GM12875 (cell line): ENCODE results near the gene RBM47.
"Not testable (repeated sequence)": the region's sequence is repeated elsewhere in the genome, so short reads cannot be mapped to it uniquely, and the experiment has no call there.

Source experiments
- H3K4me3 ChIP-seq: one replicate; pipeline ENCODE4 v1.5.1; 2011; ENCODE audit warnings: low read depth, low read length, control low read depth
- CTCF ChIP-seq: IDR thresholded peaks from 2 replicates; pipeline ENCODE4 v1.5.1; 2011; ENCODE audit warnings: low read depth, mild to moderate bottlenecking, control low read depth, inconsistent platforms, low read length, moderate library complexity, borderline replicate concordance; ENCODE audit not compliant: insufficient read depth

The RBM47 gene

DNA sequence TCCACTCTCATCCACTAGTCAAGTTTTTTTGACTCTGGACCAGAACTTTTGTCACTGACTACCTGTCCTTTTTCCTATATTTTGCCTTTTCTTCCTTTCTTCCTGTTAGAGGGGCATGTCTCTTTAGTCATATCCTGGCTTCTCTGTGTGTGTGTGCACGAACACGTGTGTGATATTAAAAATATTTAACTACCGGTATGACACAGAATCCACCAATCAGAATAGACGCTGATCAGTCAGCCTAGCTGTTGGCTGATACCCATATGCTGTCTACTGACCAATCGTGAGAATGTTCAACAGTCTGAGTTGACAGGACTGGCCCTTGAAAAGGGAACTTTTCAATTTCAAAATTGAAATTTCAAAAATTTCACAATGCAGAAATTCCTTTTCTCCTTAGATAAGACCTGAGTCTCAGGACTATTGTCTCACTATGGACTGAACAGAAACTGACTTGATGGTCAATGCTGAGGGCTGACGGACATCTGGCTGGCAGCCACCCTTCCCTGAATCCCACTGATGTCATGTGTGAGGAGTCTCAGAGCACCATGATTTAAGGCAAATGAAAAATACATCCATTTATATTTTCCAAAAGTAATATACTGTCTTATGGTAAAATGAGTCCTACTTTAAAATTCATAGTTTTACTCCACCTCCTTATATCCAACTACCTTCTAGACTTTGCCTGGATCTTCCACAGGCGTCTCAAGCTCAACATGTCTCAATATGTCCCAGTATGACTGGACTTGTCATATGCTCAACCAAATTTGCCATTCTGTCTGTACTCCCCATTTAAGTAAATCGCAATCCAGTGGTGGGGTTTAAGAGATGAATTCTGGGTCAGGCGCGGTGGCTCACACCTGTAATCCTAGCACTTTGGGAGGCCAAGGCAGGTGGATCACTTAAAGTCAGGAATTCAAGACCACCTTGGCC lies 216.5 kb downstream of the RBM47 start:
- H3K4me3 ChIP-seq, result no peak overlapping the region
- no peak for TF ChIP-seq CTCF

DNA sequence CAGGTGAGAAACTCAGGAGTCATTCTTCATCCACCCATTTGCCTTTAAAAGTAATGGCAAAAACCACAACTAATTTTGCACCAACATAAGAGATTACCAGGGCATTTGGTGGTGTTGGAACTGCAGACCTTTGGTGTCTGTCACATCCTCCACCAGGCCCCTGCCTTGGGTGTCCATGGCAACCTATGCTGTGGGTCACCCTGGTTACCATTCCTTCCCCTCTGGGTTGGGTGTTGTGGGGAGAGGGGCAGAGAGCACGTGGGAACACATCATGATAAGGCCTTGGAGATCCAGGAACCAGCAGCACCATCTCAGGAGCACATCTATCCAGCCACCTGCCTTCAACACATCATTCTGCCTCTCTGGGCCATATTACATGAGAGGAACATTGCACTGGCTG lies 217.3 kb downstream of the RBM47 start:
- no peak for TF ChIP-seq CTCF
- no peak overlapping the region for H3K4me3 ChIP-seq

DNA sequence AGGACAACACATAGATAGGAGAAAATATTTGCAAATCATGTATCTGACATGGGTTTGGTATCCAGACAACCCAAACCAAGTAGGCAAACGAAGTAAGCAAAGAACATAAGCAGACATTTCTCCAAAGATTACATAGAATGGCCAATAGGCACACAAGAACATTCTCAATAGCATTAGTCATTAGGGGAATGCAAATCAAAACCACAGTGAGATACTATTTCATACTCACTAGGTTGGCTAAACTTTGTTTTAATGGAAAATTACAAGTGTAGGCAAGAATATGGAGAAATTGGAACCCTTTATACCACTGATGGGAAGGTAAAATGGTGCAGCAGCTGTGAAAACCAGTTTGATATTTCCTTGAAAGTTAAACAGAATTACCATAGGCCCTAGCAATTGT lies 219.8 kb downstream of the RBM47 start:
- no peak for TF ChIP-seq CTCF
- no peak overlapping the region for H3K4me3 ChIP-seq

DNA sequence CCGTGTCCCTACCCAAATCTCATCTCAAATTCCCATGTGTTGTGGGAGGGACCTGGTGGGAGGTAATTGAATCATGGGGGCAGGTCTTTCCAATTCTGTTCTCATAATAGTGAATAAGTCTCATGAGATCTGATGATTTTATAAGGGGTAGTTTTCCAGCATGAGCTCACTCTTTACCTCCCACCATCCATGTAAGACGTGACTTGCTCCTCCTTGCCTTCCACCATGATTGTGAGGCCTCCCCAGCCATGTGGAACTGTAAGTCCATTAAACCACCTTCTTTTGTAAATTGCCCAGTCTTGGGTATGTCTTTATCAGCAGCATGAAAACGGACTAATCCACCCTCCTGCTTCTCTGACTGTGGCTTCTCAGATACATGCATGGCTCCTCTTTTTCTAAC lies 222.2 kb downstream of the RBM47 start:
- not testable (repeated sequence) for H3K4me3 ChIP-seq

DNA sequence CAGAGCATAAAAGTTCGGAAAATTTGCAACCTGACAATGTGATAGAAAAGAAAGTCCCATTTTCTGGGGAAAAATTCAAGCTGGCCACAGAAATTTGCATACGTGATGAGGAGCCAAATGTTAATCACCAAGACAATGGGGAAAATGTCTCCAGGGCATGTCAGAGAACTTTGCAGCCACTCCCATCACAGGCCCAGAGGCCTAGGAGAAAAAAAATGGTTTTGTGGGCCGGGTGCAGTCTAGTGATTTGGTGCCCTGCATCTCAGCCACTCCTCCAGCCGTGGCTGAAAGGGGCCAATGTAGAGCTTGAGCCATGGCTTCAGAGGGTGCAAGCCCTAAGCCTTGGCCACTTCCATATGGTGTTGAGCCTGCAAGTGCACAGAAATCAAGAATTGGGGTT lies 223.3 kb downstream of the RBM47 start:
- no peak for TF ChIP-seq CTCF
- no peak overlapping the region for H3K4me3 ChIP-seq

GRCh38 chr4:40405193-40405592 lies 224.5 kb downstream of the RBM47 start:
- TF ChIP-seq CTCF, result no peak
- H3K4me3 ChIP-seq, result no peak overlapping the region

DNA sequence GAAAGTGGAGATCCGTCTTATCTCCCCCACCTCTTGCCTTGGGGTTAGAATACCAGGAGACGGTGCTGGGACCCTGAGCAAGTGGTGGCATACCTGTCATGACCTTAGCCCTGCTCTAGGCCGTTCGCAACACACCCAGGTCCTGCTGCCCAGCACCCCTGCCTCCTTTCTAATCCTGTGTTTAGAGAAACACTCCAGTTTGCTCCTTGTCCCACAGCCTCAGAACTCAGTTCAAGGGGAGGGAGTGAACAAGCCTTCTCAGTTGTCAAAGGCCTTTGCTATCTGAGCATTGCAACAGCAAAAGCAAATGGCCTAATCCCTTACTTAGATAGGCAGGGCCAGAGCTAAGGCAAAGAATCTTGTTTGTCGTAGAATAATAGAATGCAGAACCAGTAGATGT lies 226.6 kb downstream of the RBM47 start:
- H3K4me3 ChIP-seq, result no peak overlapping the region

More for the DNA sequence above, 226.6 kb downstream of the RBM47 start:
- no peak for TF ChIP-seq CTCF
